Measurements from ENCODE around the gene BZW2. TPM values are rescaled to one million over a fixed set of nuclear protein-coding genes. Genes with fewer than 3 reads are reported as not detected.

BZW2 gene
- polyA plus RNA-seq, 3 donors: 79.1 to 82.1 (median 79.3) TPM

- DNase-seq (ENCODE audit: low read depth in 3 of 3, low spot score in 2 of 3): no peak
Measured at GRCh38 chr7:16712916-16713315, 66.9 kb downstream of the BZW2 start.

GRCh38 chr7:16715928-16716327 lies 69.9 kb downstream of the BZW2 start:
- no peak for DNase-seq (ENCODE audit: low read depth in 3 of 3, low spot score in 2 of 3)

- DNase-seq (ENCODE audit: low read depth in 3 of 3, low spot score in 2 of 3): no peak
Measured at GRCh38 chr7:16718111-16718656, 72.2 kb downstream of the BZW2 start.

- no peak for DNase-seq (ENCODE audit: low read depth in 3 of 3, low spot score in 2 of 3)
Measured at GRCh38 chr7:16719699-16720098, 73.7 kb downstream of the BZW2 start.

DNA sequence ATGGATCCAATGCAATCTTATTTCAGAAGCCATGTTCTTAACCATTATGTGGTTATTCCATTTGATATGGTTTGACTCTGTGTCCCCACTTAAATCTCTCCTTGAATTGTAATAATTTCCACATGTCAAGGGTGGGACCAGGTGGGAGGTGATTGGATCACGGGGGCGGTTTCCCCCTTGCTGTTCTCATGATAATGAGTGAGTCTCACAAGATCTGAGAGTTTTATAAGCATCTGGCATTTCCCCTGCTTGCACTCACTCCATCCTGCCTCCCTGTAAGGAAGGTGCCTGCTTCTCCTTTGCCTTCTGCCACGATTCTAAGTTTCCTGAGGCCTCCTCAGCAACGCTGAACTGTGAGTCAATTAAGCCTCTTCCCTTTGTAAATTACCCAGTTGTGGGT lies 75.6 kb downstream of the BZW2 start:
- DNase-seq (ENCODE audit: low read depth in 3 of 3, low spot score in 2 of 3): no peak

GRCh38 chr7:16724344-16724743 lies 78.4 kb downstream of the BZW2 start:
- no peak for DNase-seq (ENCODE audit: low read depth in 3 of 3, low spot score in 2 of 3)

DNA sequence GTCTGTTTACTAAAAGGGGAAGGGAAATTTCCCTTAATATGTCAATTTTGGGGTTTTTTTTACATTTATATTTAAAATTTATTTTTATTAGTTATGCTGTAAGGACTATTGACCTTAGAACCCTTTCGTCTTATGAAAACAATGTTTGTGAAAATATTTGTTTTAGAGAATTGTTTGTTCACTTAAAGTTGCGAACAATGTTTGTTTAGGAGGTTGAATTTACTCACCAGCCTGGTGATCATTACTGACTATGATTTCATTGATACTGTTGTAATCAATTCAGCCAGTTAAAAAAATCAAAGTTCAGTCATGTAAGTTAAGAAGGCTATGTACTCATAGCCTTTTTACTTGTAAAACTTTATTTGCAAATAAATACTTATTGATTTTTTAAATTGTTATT lies 80.2 kb downstream of the BZW2 start:
- DNase-seq (ENCODE audit: low read depth in 3 of 3, low spot score in 2 of 3): no peak

DNA sequence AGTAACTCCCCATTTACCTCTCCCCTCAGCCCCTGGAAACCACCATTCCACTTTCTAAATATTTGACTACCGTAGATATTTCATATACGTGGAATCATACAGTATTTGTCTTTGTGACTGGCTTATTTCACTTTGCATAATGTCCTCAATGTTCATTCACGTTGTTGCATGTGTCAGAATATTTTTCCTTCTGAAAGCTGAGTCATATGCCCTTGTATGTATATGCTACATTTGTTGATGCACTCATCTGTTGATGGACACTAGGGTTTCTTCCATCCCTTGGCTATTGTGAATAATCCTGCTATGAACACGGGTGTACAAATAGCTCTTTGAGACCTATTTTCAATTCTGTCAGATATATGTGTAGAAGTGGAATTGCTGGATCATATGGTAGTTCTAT lies 81.8 kb downstream of the BZW2 start:
- DNase-seq (ENCODE audit: low read depth in 3 of 3, low spot score in 2 of 3): no peak

DNA sequence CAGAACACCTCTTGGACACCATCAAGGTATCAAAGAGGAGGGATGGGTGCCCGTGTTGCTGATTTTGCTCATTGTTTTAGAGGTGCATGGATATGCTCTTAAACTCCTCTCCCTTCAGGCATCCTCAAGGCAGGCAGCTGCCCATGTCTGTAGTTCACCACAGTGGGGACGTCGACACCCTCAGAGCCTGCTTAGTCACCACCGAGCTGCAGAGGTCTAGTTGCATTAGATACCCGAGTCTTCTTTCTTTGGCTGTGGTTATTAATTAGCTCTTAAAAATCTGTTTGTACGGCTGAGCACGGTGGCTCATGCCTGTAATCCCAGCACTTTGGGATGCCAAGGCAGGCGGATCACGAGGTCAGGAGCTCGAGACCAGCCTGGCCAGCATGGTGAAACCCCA lies 82.8 kb downstream of the BZW2 start:
- DNase-seq (ENCODE audit: low read depth in 3 of 3, low spot score in 2 of 3): no peak

DNA sequence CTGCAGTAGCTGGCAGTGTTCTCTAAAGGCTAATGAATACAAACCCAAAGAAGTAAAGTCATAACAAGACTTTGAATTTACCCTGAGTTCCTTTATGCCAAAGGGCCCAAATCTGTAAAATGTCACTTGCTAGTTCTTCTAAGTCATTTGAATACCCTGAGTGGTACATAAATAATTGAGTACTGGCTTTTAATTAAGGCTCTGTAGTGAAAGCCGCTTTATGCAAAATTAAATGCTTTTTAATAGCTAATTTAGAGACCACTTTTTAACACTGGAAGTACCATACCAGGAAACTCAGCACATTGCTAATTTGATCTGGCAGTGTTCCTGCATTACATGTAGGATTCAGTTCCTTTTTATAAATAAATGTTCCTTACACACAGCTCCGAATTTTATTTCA lies 83.6 kb downstream of the BZW2 start:
- DNase-seq (ENCODE audit: low read depth in 3 of 3, low spot score in 2 of 3): no peak

DNA sequence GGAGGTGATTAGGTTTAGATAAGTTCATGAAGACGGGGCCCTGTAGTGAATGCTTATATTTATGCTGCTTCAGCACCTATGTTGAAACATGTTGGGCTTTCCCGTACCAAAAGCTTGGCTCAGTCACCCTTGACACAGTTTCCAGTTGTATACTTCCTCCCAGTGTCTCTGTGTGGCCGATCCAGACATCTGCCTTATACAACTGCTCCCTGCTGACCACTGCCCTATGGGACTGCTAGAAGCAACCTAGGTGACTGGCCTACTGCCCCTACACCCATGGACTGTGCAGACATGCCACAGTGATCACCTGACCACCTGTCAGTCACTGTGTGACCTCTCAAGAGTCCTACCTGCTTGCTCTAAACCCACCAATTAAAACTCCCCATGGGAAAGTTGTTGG lies 85.0 kb downstream of the BZW2 start:
- no peak for DNase-seq (ENCODE audit: low read depth in 3 of 3, low spot score in 2 of 3)

- no peak for DNase-seq (ENCODE audit: low read depth in 3 of 3, low spot score in 2 of 3)
Measured at GRCh38 chr7:16732828-16733227, 86.8 kb downstream of the BZW2 start.

- no peak for DNase-seq (ENCODE audit: low read depth in 3 of 3, low spot score in 2 of 3)
Measured at GRCh38 chr7:16734148-16734726, 88.3 kb downstream of the BZW2 start.

DNA sequence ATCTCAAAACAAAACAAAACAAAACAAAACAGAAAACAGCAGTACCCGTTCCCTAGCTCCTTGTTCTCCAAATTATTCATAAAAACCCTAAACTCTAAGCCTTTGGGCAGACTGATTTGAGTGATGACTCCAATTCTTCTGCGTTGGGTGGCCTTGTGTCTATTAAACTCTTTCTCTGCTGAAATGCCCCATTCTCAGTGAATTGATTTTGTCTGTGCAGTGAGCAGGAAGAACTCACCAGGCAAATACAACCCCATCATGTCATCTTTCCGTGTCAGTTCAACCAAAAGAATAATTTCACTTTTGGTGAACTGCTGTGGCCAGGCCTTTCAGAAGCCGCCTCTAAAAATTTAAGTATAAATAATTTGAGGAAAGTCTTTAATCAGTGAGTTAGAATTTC lies 89.0 kb downstream of the BZW2 start:
- no peak for DNase-seq (ENCODE audit: low read depth in 3 of 3, low spot score in 2 of 3)

DNA sequence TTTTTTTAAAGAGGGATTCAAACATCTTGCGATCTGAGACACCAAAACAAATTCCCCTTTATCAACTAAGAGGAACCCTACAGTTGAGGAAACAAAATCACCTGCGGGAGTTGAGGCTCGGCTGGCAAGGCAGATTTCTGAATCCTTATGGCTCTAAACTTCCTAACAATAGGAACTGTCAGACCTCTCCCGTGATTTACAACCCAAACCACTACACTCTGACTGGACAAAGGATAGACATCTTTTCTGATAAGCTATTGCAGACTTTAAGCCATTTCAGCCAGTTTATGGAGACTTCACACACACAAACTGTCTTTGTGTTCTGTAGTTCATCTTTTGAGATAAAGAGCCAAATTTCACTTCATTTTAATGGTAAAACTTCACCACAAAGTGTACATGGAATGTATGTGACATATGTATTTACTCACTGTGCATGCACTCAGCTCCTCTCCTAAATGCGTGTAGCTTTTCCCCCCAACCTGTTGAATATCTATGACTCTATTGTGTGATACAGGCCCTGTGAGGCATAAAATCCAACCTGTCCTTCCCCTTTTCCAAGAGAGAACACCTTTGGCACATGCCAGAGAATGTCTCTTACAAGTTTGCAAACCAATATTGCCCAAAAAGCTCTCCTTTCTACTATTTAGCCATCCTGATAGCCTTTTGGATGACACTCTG lies 92.2 kb downstream of the BZW2 start:
- DNase-seq (ENCODE audit: low read depth in 3 of 3, low spot score in 2 of 3): no peak

DNA sequence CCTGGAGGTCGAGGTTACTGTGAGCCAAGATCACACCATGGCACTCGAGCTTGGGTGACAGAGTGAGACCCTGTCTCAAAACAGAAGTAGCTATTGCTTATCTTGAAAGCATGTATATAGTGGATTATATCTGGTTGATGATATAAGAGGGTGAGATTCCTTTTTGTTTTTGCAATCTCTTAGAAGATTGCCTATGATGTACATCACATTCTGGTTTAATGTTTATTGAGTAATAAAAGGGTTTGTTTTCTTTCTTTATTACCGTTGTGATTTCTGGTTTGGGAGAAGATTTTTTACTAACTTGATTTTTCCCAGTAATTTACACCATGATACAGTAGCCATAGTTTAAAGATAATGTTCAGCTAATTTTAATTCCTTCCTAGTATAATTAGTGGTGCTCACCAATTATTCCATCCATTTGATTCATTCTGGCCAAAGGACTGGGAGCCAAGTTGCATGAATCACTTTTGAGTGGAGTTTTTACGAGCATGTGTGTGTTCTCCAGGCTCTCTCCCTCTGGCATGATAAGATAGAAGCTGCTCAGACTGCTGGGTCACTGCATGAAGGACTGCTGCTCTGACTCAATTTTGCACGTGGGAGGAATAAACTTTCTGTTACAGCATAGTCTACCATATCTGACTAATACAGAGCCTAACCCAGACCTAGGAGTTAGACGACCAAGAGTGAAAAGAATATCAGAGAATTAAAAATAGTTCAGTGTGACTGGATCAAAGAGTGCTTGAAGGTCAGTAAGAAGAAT lies 94.1 kb downstream of the BZW2 start:
- peak in 2 of 3 donors; percentile 19 to 30 for DNase-seq (ENCODE audit: low read depth in 3 of 3, low spot score in 2 of 3)

GRCh38 chr7:16740623-16740953 lies 94.6 kb downstream of the BZW2 start:
- DNase-seq (ENCODE audit: low read depth in 3 of 3, low spot score in 2 of 3): no peak

GRCh38 chr7:16740996-16741395 lies 95.0 kb downstream of the BZW2 start:
- no peak for DNase-seq (ENCODE audit: low read depth in 3 of 3, low spot score in 2 of 3)

GRCh38 chr7:16741676-16742075 lies 95.7 kb downstream of the BZW2 start:
- DNase-seq (ENCODE audit: low read depth in 3 of 3, low spot score in 2 of 3): no peak

DNA sequence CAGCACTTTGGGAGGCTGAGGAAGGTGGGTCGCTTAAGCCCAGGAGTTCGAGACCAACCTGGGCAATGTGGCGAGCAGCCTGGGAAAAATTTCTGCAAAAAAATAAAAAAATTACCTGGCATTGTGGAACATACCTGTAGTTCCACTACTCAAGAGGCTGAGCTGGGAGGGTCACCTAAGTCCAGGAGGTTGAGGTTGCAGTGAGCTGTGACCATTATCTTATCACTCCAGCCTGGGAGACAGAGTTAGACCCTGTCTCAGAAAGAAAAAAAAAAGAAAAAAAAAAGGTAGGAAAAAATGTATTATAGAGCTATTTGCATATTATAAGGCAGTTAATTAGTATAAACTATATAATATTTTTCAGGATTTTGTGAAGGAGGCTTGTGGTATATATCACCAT lies 96.6 kb downstream of the BZW2 start:
- DNase-seq (ENCODE audit: low read depth in 3 of 3, low spot score in 2 of 3): no peak

- DNase-seq (ENCODE audit: low read depth in 3 of 3, low spot score in 2 of 3): no peak
Measured at GRCh38 chr7:16743236-16743635, 97.3 kb downstream of the BZW2 start.
